GM10847 (cell line): ENCODE measurements around the gene BCAS3.

Experiments used
- POLR2A ChIP-seq: IDR thresholded peaks from 2 replicates; pipeline ENCODE4 v1.6.1; 2011; ENCODE audit not compliant: insufficient read length; ENCODE audit errors: extremely low read depth

Gene BCAS3

GRCh38 chr17:61405686-61406536, 728.3 kb downstream of the BCAS3 start:
- TF ChIP-seq POLR2A: no peak

GRCh38 chr17:61406537-61406845, 728.8 kb downstream of the BCAS3 start:
- no peak for TF ChIP-seq POLR2A

- TF ChIP-seq POLR2A: no peak
Measured at GRCh38 chr17:61406971-61407911, 729.6 kb downstream of the BCAS3 start.

- TF ChIP-seq POLR2A: no peak
Measured at GRCh38 chr17:61408151-61409041, 730.7 kb downstream of the BCAS3 start.

GRCh38 chr17:61409301-61410112, 731.9 kb downstream of the BCAS3 start:
- no peak for TF ChIP-seq POLR2A

GRCh38 chr17:61410141-61411010, 732.7 kb downstream of the BCAS3 start:
- no peak for TF ChIP-seq POLR2A

GRCh38 chr17:61411011-61411260, 733.3 kb downstream of the BCAS3 start:
- TF ChIP-seq POLR2A: no peak

GRCh38 chr17:61411261-61412142, 733.9 kb downstream of the BCAS3 start:
- no peak for TF ChIP-seq POLR2A

- no peak for TF ChIP-seq POLR2A
Measured at GRCh38 chr17:61412143-61412859, 734.6 kb downstream of the BCAS3 start.

- no peak for TF ChIP-seq POLR2A
Measured at GRCh38 chr17:61412860-61413660, 735.4 kb downstream of the BCAS3 start.

- no peak for TF ChIP-seq POLR2A
Measured at GRCh38 chr17:61413661-61414126, 736.0 kb downstream of the BCAS3 start.
